IPS DF 4.7 (cell line): ENCODE measurements around the gene TMEM222.
"Not testable (repeated sequence)": the region's sequence is repeated elsewhere in the genome, so short reads cannot be mapped to it uniquely, and the experiment has no call there.

Experiments
- DNase-seq: peaks from one replicate; pipeline ENCODE4 v3.0.0-alpha.2; 2013; ENCODE audit warnings: low spot score; ENCODE audit errors: extremely low read depth

Gene TMEM222

GRCh38 chr1:27377760-27378495 lies 56.0 kb downstream of the TMEM222 start:
- no peak for DNase-seq

- no peak for DNase-seq
Measured at GRCh38 chr1:27379564-27380122, 57.7 kb downstream of the TMEM222 start.

GRCh38 chr1:27380224-27380623 lies 58.3 kb downstream of the TMEM222 start:
- no peak for DNase-seq

GRCh38 chr1:27380766-27381733 lies 59.1 kb downstream of the TMEM222 start:
- no peak for DNase-seq

GRCh38 chr1:27381969-27382762 lies 60.2 kb downstream of the TMEM222 start:
- no peak for DNase-seq

GRCh38 chr1:27383039-27383605 lies 61.2 kb downstream of the TMEM222 start, which contains the start of gene CD164L2:
Gene CD164L2, minus strand, starts transcription at chr1:27383333. Its CDS starts 94 bp downstream, at chr1:27383239.
- DNase-seq: no peak

GRCh38 chr1:27383661-27384060 lies 61.7 kb downstream of the TMEM222 start:
- DNase-seq: no peak

GRCh38 chr1:27384797-27385196 lies 62.8 kb downstream of the TMEM222 start:
- not testable (repeated sequence) for DNase-seq
